ENCODE measurements around the gene HMMR.

- TF ChIP-seq, protein P1, sequence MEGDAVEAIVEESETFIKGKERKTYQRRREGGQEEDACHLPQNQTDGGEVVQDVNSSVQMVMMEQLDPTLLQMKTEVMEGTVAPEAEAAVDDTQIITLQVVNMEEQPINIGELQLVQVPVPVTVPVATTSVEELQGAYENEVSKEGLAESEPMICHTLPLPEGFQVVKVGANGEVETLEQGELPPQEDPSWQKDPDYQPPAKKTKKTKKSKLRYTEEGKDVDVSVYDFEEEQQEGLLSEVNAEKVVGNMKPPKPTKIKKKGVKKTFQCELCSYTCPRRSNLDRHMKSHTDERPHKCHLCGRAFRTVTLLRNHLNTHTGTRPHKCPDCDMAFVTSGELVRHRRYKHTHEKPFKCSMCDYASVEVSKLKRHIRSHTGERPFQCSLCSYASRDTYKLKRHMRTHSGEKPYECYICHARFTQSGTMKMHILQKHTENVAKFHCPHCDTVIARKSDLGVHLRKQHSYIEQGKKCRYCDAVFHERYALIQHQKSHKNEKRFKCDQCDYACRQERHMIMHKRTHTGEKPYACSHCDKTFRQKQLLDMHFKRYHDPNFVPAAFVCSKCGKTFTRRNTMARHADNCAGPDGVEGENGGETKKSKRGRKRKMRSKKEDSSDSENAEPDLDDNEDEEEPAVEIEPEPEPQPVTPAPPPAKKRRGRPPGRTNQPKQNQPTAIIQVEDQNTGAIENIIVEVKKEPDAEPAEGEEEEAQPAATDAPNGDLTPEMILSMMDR (conservative IDR thresholded peaks at IDR 0.05; ENCODE audit: low read depth, low read length) = no peak
- TF ChIP-seq POLR2A (IDR thresholded peaks at IDR 0.05; ENCODE audit: low read depth, low read length) (no peak), MXI1 (IDR thresholded peaks at IDR 0.05; ENCODE audit: borderline replicate concordance, low read depth, low read length) (no peak), CHD1 (IDR thresholded peaks at IDR 0.05; ENCODE audit: low read depth, low read length) (no peak), SMC3 (IDR thresholded peaks at IDR 0.05; ENCODE audit: low read depth, low read length) (no peak), BHLHE40 (IDR thresholded peaks at IDR 0.05; ENCODE audit: low read depth, low read length) (no peak), USF2 (IDR thresholded peaks at IDR 0.05; ENCODE audit: low read depth, low read length) (no peak), RAD21 (IDR thresholded peaks at IDR 0.05; ENCODE audit: low read length) (no peak), MAFK (IDR thresholded peaks at IDR 0.05; ENCODE audit: low read depth, low read length) (no peak), RCOR1 (IDR thresholded peaks at IDR 0.05; ENCODE audit: insufficient replicate concordance, low read length) (no peak)
These were observed 38.5 kb downstream of the HMMR start for GRCh38 chr5:163498886-163499285.

All from IMR-90 (cell line).